Measurements from ENCODE around the gene ACCSL. TPM values are rescaled to one million over a fixed set of nuclear protein-coding genes. Genes with fewer than 3 reads are reported as not detected.

Gene ACCSL
- polyA plus RNA-seq, 1 of the 3 experiments (the other 2 are of a cell fraction), result not detected

Other genes with a start within 250 kb of the ACCSL start
- 27.0 and 34.2 TPM in 2 replicates for gene ALKBH3, start 167.2 kb upstream of the ACCSL start, polyA plus RNA-seq (2012; rRNA removed)
- gene C11orf96, start 105.3 kb upstream of the ACCSL start, polyA plus RNA-seq (2012; rRNA removed), result 11.1 and 18.0 TPM in 2 replicates
- gene ACCS, start 18.3 kb downstream of the ACCSL start, polyA plus RNA-seq (2012; rRNA removed), result 28.5 and 36.9 TPM in 2 replicates
- 92.9 and 96.7 TPM in 2 replicates for gene EXT2, start 47.7 kb downstream of the ACCSL start, polyA plus RNA-seq (2012; rRNA removed)